Measurements from ENCODE around the gene TRIM65. TPM values are rescaled to one million over a fixed set of nuclear protein-coding genes. Genes with fewer than 3 reads are reported as not detected.
A peak's percentile ranks its signal among the peaks of the same experiment; 100 is the strongest.
"Not testable (repeated sequence)": the region's sequence is repeated elsewhere in the genome, so short reads cannot be mapped to it uniquely, and the experiment has no call there.

Gene TRIM65
- total and polyA plus RNA-seq, 7 experiments from 2014 or later = 14.9 to 37.7 (median 29.6) TPM

DNA sequence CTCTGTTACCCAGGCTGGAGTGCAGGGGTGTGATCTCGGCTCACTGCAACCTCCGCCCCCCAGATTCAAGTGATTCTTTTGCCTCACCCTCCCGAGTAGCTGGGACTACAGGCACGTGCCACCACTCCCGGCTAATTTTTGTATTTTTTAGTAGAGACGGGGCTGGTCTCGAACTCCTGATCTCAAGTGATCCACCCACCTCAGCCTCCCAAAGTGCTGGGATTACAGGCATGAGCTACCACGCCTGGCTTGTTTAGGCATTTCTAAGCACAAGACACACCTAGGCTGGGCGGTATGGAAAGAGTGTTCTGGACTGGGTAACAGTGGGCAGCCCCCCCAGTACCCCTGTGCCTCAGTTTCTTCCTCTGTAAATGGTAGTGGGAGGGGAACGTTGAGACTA is 26.5 kb downstream of the TRIM65 start:
- ATAC-seq; H3K9me3 ChIP-seq (ENCODE audit: control insufficient read depth in 2 of 3, low read length in 3 of 3); H3K4me3 ChIP-seq (ENCODE audit: low read length); H3K9me3 Mint-ChIP-seq; H3K36me3 Mint-ChIP-seq; H3K27me3 Mint-ChIP-seq; H3K27ac ChIP-seq (ENCODE audit: low read depth, low read length); DNase-seq; CTCF ChIA-PET; H3K4me3 Mint-ChIP-seq; intact Hi-C loops (cut with micrococcal nuclease); H3K27me3 ChIP-seq (ENCODE audit: control insufficient read depth in 2 of 2, insufficient read depth in 2 of 2, low read length in 2 of 2); H3K36me3 ChIP-seq (ENCODE audit: control insufficient read depth in 2 of 3, insufficient read depth in 3 of 3, low read length in 3 of 3): not testable (repeated sequence)
- Mint-ChIP-seq H3K27ac (peak overlapping the region in 7 of 9 donors; percentile 1 to 80 (median 44)), H3K4me1 (peaks cover 7 to 34% (median 24%) of the 10 kb centered on the region in 7 donors)
- POLR2A ChIA-PET = interaction anchor here (20.0 kb wide), 1 partner anchor 12 kb away, joined by 354 read pairs; the partner anchor contains the start of gene WBP2
- peaks cover 10 to 13% of the 10 kb centered on the region in 2 donors for H3K4me1 ChIP-seq (ENCODE audit: control insufficient read depth in 2 of 2, insufficient read depth in 2 of 2, low read length in 2 of 2)

- no peak overlapping the region for H3K4me3 ChIP-seq (ENCODE audit: low read length)
- H3K9me3 ChIP-seq (ENCODE audit: control insufficient read depth in 2 of 3, low read length in 3 of 3) = no peaks in the 10 kb centered on the region
- Mint-ChIP-seq H3K4me3 (no peak overlapping the region), H3K9me3 (no peaks in the 10 kb centered on the region), H3K27ac (peak overlapping the region in 1 of 9 donors; percentile 52), H3K27me3 (no peaks in the 10 kb centered on the region), H3K4me1 (peaks cover 8 to 41% (median 26%) of the 10 kb centered on the region in 7 donors), H3K36me3 (no peaks in the 10 kb centered on the region)
- H3K4me1 ChIP-seq (ENCODE audit: control insufficient read depth in 2 of 2, insufficient read depth in 2 of 2, low read length in 2 of 2) = peaks cover 13 to 18% of the 10 kb centered on the region in 2 donors
- ATAC-seq = no peak
- CTCF ChIA-PET = no interaction called here
- no peak for DNase-seq
- intact Hi-C loops (cut with micrococcal nuclease) = no loop called here
- no peak overlapping the region for H3K27ac ChIP-seq (ENCODE audit: low read depth, low read length)
- POLR2A ChIA-PET = interaction anchor here (20.0 kb wide), 1 partner anchor 11 kb away, joined by 354 read pairs; the partner anchor contains the start of gene WBP2
- no peaks in the 10 kb centered on the region for H3K36me3 ChIP-seq (ENCODE audit: control insufficient read depth in 2 of 3, insufficient read depth in 3 of 3, low read length in 3 of 3)
- H3K27me3 ChIP-seq (ENCODE audit: control insufficient read depth in 2 of 2, insufficient read depth in 2 of 2, low read length in 2 of 2) = no peaks in the 10 kb centered on the region
Observed at GRCh38 chr17:75869282-75870141, 27.2 kb downstream of the TRIM65 start.

GRCh38 chr17:75868730-75869281 is 27.9 kb downstream of the TRIM65 start:
- H3K27ac ChIP-seq (ENCODE audit: low read depth, low read length); ATAC-seq; H3K36me3 Mint-ChIP-seq; H3K27me3 Mint-ChIP-seq; H3K4me3 Mint-ChIP-seq; H3K27me3 ChIP-seq (ENCODE audit: control insufficient read depth in 2 of 2, insufficient read depth in 2 of 2, low read length in 2 of 2); intact Hi-C loops (cut with micrococcal nuclease); DNase-seq; H3K4me3 ChIP-seq (ENCODE audit: low read length); H3K36me3 ChIP-seq (ENCODE audit: control insufficient read depth in 2 of 3, insufficient read depth in 3 of 3, low read length in 3 of 3); H3K9me3 Mint-ChIP-seq; H3K9me3 ChIP-seq (ENCODE audit: control insufficient read depth in 2 of 3, low read length in 3 of 3): not testable (repeated sequence)
- Mint-ChIP-seq H3K4me1 (peaks cover 15 to 43% (median 32%) of the 10 kb centered on the region in 7 donors), H3K27ac (peak overlapping the region in 1 of 9 donors; percentile 52)
- H3K4me1 ChIP-seq (ENCODE audit: control insufficient read depth in 2 of 2, insufficient read depth in 2 of 2, low read length in 2 of 2) = peaks cover 20 to 25% of the 10 kb centered on the region in 2 donors
- ChIA-PET POLR2A (interaction anchor here (20.0 kb wide), 1 partner anchor 11 kb away, joined by 354 read pairs; the partner anchor contains the start of gene WBP2), CTCF (interaction anchor here (1.0 to 1.7 kb wide), 2 partner anchors 14 to 27 kb away, joined by 3 to 5 read pairs; partner anchors contain the start of gene WBP2)

DNA sequence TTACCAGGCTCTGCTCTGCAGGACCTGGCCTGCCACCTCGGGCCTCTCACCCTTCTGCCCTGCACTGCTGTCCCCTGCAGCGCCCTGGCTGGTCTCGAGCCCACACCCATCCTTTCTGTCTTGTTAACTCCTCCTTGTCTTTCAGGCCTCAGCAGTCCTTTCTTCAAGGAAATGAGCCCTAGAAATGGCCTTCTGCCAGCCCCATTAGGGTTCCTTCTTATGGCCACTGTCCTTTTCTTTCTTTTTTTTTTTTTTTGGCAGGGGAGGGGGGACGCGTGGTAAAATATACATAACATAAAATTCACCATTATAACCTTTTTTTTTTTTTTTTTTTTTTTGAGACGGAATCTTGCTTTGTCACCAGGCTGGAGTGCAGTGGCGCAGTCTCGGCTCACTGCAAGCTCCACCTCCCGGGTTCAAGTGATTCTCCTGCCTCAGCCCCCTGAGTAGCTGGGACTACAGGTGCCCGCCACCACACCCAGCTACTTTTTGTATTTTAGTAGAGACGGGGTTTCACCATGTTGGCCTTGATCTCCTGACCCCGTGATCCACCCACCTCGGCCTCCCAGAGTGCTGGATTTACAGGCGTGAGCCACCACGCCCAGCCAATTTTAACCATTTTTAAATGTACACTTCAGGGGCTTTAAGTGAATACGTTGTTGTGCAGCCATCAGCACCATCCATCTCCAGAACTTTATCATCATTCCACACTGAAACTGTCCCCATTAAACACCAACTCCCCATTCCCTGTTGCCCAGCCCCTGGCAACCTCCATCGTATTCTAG is 31.2 kb downstream of the TRIM65 start:
- intact Hi-C loops (cut with micrococcal nuclease); H3K9me3 Mint-ChIP-seq; H3K27ac ChIP-seq (ENCODE audit: low read depth, low read length); H3K36me3 Mint-ChIP-seq; H3K4me3 ChIP-seq (ENCODE audit: low read length); H3K36me3 ChIP-seq (ENCODE audit: control insufficient read depth in 2 of 3, insufficient read depth in 3 of 3, low read length in 3 of 3); H3K9me3 ChIP-seq (ENCODE audit: control insufficient read depth in 2 of 3, low read length in 3 of 3); ATAC-seq; H3K27me3 Mint-ChIP-seq; DNase-seq; H3K27me3 ChIP-seq (ENCODE audit: control insufficient read depth in 2 of 2, insufficient read depth in 2 of 2, low read length in 2 of 2): not testable (repeated sequence)
- ChIA-PET POLR2A (interaction anchor here (0.7 to 20.0 kb wide), 3 partner anchors 8 to 24 kb away, joined by 3 to 354 read pairs (median 354); partner anchors contain the start of genes TRIM47 and WBP2), CTCF (interaction anchor here (0.9 to 1.3 kb wide), 3 partner anchors 9 to 112 kb away, joined by 3 to 7 read pairs (median 4); partner anchors contain the start of gene WBP2)
- peaks cover 10 to 29% (median 22%) of the 10 kb centered on the region in 7 donors for H3K4me1 Mint-ChIP-seq
- peak overlapping the region in 7 of 9 donors; percentile 8 to 93 (median 75) for H3K27ac Mint-ChIP-seq
- peak overlapping the region in 4 of 10 donors; percentile 2 to 72 (median 29) for H3K4me3 Mint-ChIP-seq
- H3K4me1 ChIP-seq (ENCODE audit: control insufficient read depth in 2 of 2, insufficient read depth in 2 of 2, low read length in 2 of 2) = peaks cover 11 to 18% of the 10 kb centered on the region in 2 donors

DNA sequence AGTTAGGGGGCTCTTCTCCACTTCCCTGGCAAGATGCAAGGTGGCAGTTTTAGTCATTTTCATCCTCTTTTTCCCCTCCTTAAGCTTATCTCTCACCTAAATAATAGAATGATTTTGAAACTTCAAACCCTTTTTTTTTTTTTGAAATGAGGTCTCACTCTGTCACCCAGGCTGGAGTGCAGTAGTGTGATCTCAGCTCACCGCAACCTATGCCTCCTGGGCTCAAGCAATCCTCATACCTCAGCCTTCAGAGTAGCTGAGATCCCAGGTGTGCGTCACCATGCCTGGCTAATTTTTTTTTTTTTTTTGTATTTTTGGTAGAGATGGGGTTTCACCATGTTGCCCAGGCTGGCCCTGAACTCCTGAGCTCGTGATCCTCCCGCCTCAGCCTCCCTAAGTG is 31.9 kb downstream of the TRIM65 start:
- ATAC-seq (peak; percentile 58), DNase-seq (peak in 1 of 9 donors; percentile 23)
- not testable (repeated sequence) for H3K4me3 ChIP-seq (ENCODE audit: low read length); H3K36me3 Mint-ChIP-seq; H3K9me3 Mint-ChIP-seq; H3K36me3 ChIP-seq (ENCODE audit: control insufficient read depth in 2 of 3, insufficient read depth in 3 of 3, low read length in 3 of 3); H3K9me3 ChIP-seq (ENCODE audit: control insufficient read depth in 2 of 3, low read length in 3 of 3); H3K27me3 ChIP-seq (ENCODE audit: control insufficient read depth in 2 of 2, insufficient read depth in 2 of 2, low read length in 2 of 2); H3K27me3 Mint-ChIP-seq
- ChIA-PET CTCF (interaction anchor here (0.6 to 1.3 kb wide), 8 partner anchors 8 to 341 kb away, joined by 3 to 11 read pairs (median 4); partner anchors contain the start of gene WBP2), POLR2A (interaction anchor here (0.6 to 20.0 kb wide), 8 partner anchors 7 to 463 kb away, joined by 3 to 354 read pairs (median 3); partner anchors contain the start of genes TRIM47, TRIM65 and WBP2)
- Histone ChIP-seq H3K4me1 (ENCODE audit: control insufficient read depth in 2 of 2, insufficient read depth in 2 of 2, low read length in 2 of 2) (peaks cover 11 to 18% of the 10 kb centered on the region in 2 donors), H3K27ac (ENCODE audit: low read depth, low read length) (peak overlapping the region; percentile 49)
- Mint-ChIP-seq H3K4me3 (peak overlapping the region in 6 of 10 donors; percentile 17 to 72 (median 46)), H3K27ac (peak overlapping the region in 8 of 9 donors; percentile 48 to 93 (median 85)), H3K4me1 (peaks cover 10 to 28% (median 22%) of the 10 kb centered on the region in 7 donors)
- intact Hi-C loops (cut with micrococcal nuclease) = loop anchor here in 1 of 2 donors (1.0 kb wide), 1 partner anchor 11 kb away; no protein-coding TSS in a partner anchor
